Natural killer cell (primary cell): ENCODE data around the gene PHAF1. TPM values are rescaled to one million over a fixed set of nuclear protein-coding genes. Genes with fewer than 3 reads are reported as not detected.

ENCODE experiments used
- ATAC-seq, 3 donors: fragments of 150-1000 bp in 2 of 3; fragments of 200-7000 bp in 1 of 3; cut with Tn5 transposase; 1 replicate in 1 of 3; 2 replicates in 2 of 3; pipeline ENCODE4 v1.10.0; 2021; ENCODE audit warnings: mild to moderate bottlenecking in 2 of 3, moderate library complexity in 2 of 3
- DNase-seq, 2 donors: peaks; one replicate each; pipeline versions ENCODE4 v3.0.0 to v3.0.0-alpha.2; 2013 to 2021; ENCODE audit warnings: mixed read lengths in 1 of 2
- H3K27ac ChIP-seq: one replicate; pipeline ENCODE4 v1.5.1; 2013; ENCODE audit warnings: mild to moderate bottlenecking, low read length
- H3K27me3 ChIP-seq: one replicate; pipeline ENCODE4 v1.6.1; 2013; ENCODE audit warnings: low read length; ENCODE audit not compliant: control insufficient read depth, insufficient read depth
- H3K36me3 ChIP-seq: one replicate; pipeline ENCODE4 v1.6.1; 2013; ENCODE audit warnings: low read length; ENCODE audit not compliant: control insufficient read depth, insufficient read depth
- H3K4me1 ChIP-seq: one replicate; pipeline ENCODE4 v1.6.1; 2013; ENCODE audit warnings: low read length; ENCODE audit not compliant: control insufficient read depth, insufficient read depth
- H3K4me3 ChIP-seq: one replicate; pipeline ENCODE4 v1.5.1; 2013; ENCODE audit warnings: low read length
- H3K9me3 ChIP-seq: one replicate; pipeline ENCODE4 v1.6.1; 2013; ENCODE audit warnings: low read length; ENCODE audit not compliant: control insufficient read depth, insufficient read depth
- H3K27ac Mint-ChIP-seq, 2 donors: one replicate each; pipeline ENCODE4 v1.8.0; 2022; ENCODE audit warnings: mild to moderate bottlenecking in 2 of 2, mixed read lengths in 2 of 2, moderate library complexity in 1 of 2
- H3K27me3 Mint-ChIP-seq, 2 donors: one replicate each; pipeline ENCODE4 v1.8.0; 2022; ENCODE audit warnings: low read depth in 2 of 2, mixed read lengths in 2 of 2
- H3K36me3 Mint-ChIP-seq: one replicate; pipeline ENCODE4 v1.8.0; 2022; ENCODE audit warnings: mixed read lengths
- H3K4me1 Mint-ChIP-seq, 2 donors: one replicate each; pipeline ENCODE4 v1.8.0; 2022; ENCODE audit warnings: mixed read lengths in 2 of 2
- H3K4me3 Mint-ChIP-seq: one replicate; pipeline ENCODE4 v1.8.0; 2022; ENCODE audit warnings: mild to moderate bottlenecking, moderate library complexity, mixed read lengths
- H3K9me3 Mint-ChIP-seq, 2 donors: one replicate each; pipeline ENCODE4 v1.8.0; 2022; ENCODE audit warnings: mixed read lengths in 2 of 2
- WGBS: methylation state at CpG from one replicate; pipeline ENCODE4 v1.1.7; 2013; ENCODE audit warnings: missing lambda C conversion rate; ENCODE audit not compliant: insufficient coverage; 5-methylcytosine and 5-hydroxymethylcytosine counted together
- intact Hi-C: fragments of 100-400 bp; cut with micrococcal nuclease; formaldehyde crosslinking; loops from one replicate; pipeline ENCODE4 v1.14.2; 2022
- total RNA-seq, 4 donors: library from RNA; stranded (reverse); fragments of 120-200 nt in 1 of 4; gene quantifications; one replicate each; pipeline versions ENCODE4 v1.2.3 to v1.2.4, GENCODE V29; 2013 to 2022
- TF ChIP-seq, protein P1 (sequence below): fragments of 200-600 bp; IDR thresholded peaks from one replicate; pipeline ENCODE4 v1.8.0; 2022; ENCODE audit warnings: antibody characterized with exemption

Gene PHAF1
- total RNA-seq, 3 donors from 2014 or later (not counting 1 experiment from before 2014, with no cell fraction given): 17.0 to 22.4 (median 22.0) TPM

GRCh38 chr16:67190448-67191399, 81.0 kb downstream of the PHAF1 start:
- Mint-ChIP-seq H3K36me3 (peaks cover under 1% of the 10 kb centered on the region), H3K27ac (peak overlapping the region; percentile 75 to 86), H3K4me3 (peak overlapping the region; percentile 92), H3K9me3 (no peaks in the 10 kb centered on the region), H3K27me3 (no peaks in the 10 kb centered on the region), H3K4me1 (peaks cover 20 to 39% of the 10 kb centered on the region in 2 donors)
- H3K4me1 ChIP-seq: peaks cover 26% of the 10 kb centered on the region
- DNase-seq: no peak
- no peak overlapping the region for H3K4me3 ChIP-seq
- no peak for ATAC-seq
- peaks cover 2% of the 10 kb centered on the region for H3K27me3 ChIP-seq
- peaks cover 16% of the 10 kb centered on the region for H3K36me3 ChIP-seq
- intact Hi-C loops: no loop called here
- TF ChIP-seq, protein P1, sequence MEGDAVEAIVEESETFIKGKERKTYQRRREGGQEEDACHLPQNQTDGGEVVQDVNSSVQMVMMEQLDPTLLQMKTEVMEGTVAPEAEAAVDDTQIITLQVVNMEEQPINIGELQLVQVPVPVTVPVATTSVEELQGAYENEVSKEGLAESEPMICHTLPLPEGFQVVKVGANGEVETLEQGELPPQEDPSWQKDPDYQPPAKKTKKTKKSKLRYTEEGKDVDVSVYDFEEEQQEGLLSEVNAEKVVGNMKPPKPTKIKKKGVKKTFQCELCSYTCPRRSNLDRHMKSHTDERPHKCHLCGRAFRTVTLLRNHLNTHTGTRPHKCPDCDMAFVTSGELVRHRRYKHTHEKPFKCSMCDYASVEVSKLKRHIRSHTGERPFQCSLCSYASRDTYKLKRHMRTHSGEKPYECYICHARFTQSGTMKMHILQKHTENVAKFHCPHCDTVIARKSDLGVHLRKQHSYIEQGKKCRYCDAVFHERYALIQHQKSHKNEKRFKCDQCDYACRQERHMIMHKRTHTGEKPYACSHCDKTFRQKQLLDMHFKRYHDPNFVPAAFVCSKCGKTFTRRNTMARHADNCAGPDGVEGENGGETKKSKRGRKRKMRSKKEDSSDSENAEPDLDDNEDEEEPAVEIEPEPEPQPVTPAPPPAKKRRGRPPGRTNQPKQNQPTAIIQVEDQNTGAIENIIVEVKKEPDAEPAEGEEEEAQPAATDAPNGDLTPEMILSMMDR: no peak
- WGBS: 92% methylated on average over 11 of the region's 13 CpGs
- no peak overlapping the region for H3K27ac ChIP-seq
- no peaks in the 10 kb centered on the region for H3K9me3 ChIP-seq

- no peak for ATAC-seq
- H3K27ac ChIP-seq: no peak overlapping the region
Measured at GRCh38 chr16:67191411-67191994, 81.8 kb downstream of the PHAF1 start.

DNA sequence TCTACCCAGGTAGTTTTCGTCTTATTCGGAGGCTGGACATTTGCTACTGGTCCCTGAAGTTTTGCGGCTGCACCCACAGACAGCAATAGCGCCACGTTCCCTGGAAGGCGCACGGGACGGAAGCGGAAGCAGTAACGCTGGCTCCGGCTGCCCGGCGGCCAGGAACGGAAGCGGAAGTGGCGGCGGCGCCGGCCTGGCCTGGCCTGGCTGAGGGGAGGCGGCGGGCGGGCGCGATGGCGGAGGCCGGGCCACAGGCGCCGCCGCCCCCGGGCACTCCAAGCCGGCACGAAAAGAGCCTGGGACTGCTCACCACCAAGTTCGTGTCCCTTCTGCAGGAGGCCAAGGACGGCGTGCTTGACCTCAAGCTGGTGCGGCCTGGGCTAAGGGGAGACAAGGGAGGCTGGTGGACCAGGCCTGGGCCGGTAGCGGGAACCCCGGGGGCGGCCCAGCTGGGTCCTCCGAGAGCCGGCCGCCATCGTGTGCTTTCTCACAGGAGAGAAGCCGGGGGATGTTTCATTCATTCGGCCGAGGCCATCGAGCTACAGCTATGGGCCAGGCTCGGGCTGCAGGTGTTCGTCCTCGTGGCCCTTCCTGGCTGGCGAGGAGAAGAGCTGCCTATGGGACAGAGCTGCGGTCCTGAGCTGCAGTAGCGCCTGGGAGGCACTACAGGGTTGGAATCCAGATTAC, 82.4 kb downstream of the PHAF1 start, which contains the start of gene E2F4:
Gene E2F4 (plus strand): TSS at position 161 of the 687 bp plus-strand sequence. CDS start 73 bp downstream, at position 234.
- Mint-ChIP-seq H3K27ac (peak within 1 kb of the TSS; percentile 75 to 86), H3K4me1 (peaks cover 34 to 52% of the 10 kb centered on the region in 2 donors), H3K4me3 (peak within 1 kb of the TSS; percentile 92), H3K36me3 (peaks cover 14% of the 10 kb centered on the region), H3K9me3 (no peaks in the 10 kb centered on the region), H3K27me3 (no peaks in the 10 kb centered on the region)
- H3K9me3 ChIP-seq: no peaks in the 10 kb centered on the region
- intact Hi-C loops: loop anchor here (1.0 to 2.0 kb wide), 2 partner anchors 9 to 35 kb away; partner anchors contain the start of genes MATCAP1 and TMEM208
- ATAC-seq (peak; percentile 97 to 99 (median 98)), DNase-seq (peak; percentile 84 to 93)
- H3K4me3 ChIP-seq: peak within 1 kb of the TSS; percentile 82
- under 1% methylated on average over 54 of the region's 54 CpGs for WGBS
- H3K27me3 ChIP-seq: no peaks in the 10 kb centered on the region
- H3K36me3 ChIP-seq: peaks cover 30% of the 10 kb centered on the region
- H3K4me1 ChIP-seq: peaks cover 25% of the 10 kb centered on the region
- TF ChIP-seq, protein P1: no peak
- peak within 1 kb of the TSS; percentile 45 for H3K27ac ChIP-seq

More at GRCh38 chr16:67191411-67191994, 81.8 kb downstream of the PHAF1 start:
- H3K4me1 ChIP-seq: peaks cover 25% of the 10 kb centered on the region
- Mint-ChIP-seq H3K27ac (peak overlapping the region; percentile 75 to 86), H3K36me3 (peaks cover 8% of the 10 kb centered on the region), H3K4me1 (peaks cover 28 to 46% of the 10 kb centered on the region in 2 donors), H3K27me3 (no peaks in the 10 kb centered on the region), H3K4me3 (peak overlapping the region; percentile 92), H3K9me3 (no peaks in the 10 kb centered on the region)
- DNase-seq: no peak
- H3K36me3 ChIP-seq: peaks cover 24% of the 10 kb centered on the region
- H3K4me3 ChIP-seq: peak overlapping the region; percentile 25
- 27% methylated on average over 9 of the region's 9 CpGs for WGBS
- TF ChIP-seq, protein P1: no peak
- intact Hi-C loops: no loop called here
- no peaks in the 10 kb centered on the region for H3K27me3 ChIP-seq
- H3K9me3 ChIP-seq: no peaks in the 10 kb centered on the region
